PC-3 (cell line): ENCODE measurements around the gene VPS41.

Source experiments
- EZH2phosphoT487 ChIP-seq: fragments of 300-600 bp; sonication (generic); IDR thresholded peaks from 2 replicates; pipeline ENCODE4 v1.6.1; 2018; ENCODE audit warnings: mild to moderate bottlenecking, antibody characterized with exemption, low read length, borderline replicate concordance
- TF ChIP-seq, protein P1 (sequence below): fragments of 300-600 bp; sonication (generic); conservative IDR thresholded peaks from 2 replicates; pipeline ENCODE4 v1.5.1; 2017; ENCODE audit warnings: antibody characterized with exemption, low read depth, mild to moderate bottlenecking, low read length

DNA sequence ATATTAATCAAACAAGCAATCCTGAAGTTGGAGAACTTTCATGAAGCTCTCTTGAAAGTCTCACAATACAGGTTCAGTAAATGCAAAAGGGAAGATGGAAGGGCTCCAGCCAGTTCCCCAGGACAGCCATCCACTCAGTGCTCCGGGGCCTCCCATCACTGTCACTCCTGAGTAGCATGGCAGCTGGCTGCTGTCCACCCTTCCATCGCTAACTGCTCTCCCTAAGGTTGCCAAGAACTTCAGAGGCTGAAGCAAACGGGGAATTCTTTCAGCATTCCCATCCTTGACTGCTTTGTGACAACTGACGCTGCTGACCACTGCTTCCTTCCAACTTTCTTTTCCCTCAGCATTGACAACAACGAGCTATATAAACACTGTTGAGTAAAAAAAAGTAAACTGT, 69.1 kb downstream of the VPS41 start:
- TF ChIP-seq, protein P1, sequence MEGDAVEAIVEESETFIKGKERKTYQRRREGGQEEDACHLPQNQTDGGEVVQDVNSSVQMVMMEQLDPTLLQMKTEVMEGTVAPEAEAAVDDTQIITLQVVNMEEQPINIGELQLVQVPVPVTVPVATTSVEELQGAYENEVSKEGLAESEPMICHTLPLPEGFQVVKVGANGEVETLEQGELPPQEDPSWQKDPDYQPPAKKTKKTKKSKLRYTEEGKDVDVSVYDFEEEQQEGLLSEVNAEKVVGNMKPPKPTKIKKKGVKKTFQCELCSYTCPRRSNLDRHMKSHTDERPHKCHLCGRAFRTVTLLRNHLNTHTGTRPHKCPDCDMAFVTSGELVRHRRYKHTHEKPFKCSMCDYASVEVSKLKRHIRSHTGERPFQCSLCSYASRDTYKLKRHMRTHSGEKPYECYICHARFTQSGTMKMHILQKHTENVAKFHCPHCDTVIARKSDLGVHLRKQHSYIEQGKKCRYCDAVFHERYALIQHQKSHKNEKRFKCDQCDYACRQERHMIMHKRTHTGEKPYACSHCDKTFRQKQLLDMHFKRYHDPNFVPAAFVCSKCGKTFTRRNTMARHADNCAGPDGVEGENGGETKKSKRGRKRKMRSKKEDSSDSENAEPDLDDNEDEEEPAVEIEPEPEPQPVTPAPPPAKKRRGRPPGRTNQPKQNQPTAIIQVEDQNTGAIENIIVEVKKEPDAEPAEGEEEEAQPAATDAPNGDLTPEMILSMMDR = no peak
- no peak for TF ChIP-seq EZH2phosphoT487
